GM19463 (cell line): ENCODE data around the gene FEV.
"Not testable (repeated sequence)": the region's sequence is repeated elsewhere in the genome, so short reads cannot be mapped to it uniquely, and the experiment has no call there.

Experiments used
- ATAC-seq: cut with Tn5 transposase; IDR thresholded peaks from one replicate; pipeline ENCODE4 v1.9.1; 2021; ENCODE audit warnings: mild to moderate bottlenecking, moderate library complexity; ENCODE audit not compliant: unreplicated experiment

FEV gene

DNA sequence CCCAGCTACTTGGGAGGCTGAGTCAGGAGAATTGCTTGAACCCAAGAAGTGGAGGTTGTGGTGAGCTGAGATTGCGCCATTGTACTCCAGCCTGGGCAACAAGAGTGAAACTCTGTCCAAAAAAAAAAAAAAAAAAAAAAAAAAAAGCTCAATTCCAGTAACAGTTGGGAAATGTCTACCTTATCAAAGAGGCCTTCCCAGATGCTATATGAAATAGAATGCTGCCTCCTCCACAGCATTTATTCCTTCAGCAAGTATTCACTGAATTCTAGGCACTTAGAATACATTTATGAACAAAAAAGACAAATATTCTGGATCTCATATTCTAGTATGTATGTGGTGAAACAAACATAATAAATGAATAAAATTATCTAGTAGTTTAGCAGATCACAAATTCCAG lies 38.4 kb downstream of the FEV start:
- ATAC-seq = no peak

DNA sequence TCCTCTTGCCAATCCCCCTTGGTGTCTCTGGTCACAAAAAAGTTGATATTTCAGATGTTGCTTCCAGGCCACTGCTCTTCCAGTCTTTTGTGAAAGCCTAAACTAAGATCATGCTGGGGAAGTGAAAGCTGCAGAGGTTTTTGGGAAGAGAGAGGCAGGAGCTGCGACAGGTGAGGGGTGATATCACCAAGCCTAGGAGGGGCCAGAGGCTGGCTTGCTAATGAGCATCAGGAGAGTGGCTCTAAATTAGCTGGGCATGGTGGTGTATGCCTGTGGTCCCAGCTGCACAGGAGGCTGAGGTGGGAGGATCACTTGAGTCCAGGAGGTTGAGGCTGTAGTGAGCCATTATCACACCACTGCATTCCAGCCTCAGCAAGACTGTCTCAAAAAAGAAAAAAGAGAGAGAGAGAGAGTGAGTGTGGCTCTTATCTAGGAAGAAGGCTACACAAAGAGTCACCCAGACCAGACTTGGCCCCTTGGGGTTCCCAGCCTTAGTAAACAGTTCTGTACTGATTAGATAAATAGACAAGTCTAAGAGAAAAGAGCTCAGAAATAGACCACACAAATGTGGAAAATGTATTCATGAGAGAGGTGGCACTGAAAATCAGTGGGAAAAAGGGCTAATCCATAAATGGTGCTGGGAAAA lies 40.1 kb downstream of the FEV start:
- no peak for ATAC-seq

GRCh38 chr2:218931751-218932150 lies 53.2 kb downstream of the FEV start:
- ATAC-seq = not testable (repeated sequence)
